DMS153 treated with DMSO at 0.1 percent for 48 hours (cell line): ENCODE results near the gene PCSK1N.
"Not testable (repeated sequence)": the region's sequence is repeated elsewhere in the genome, so short reads cannot be mapped to it uniquely, and the experiment has no call there.

Source experiments
- DNase-seq: peaks from one replicate; lab custom pipeline; 2025; ENCODE audit not compliant: unreplicated experiment; lab: John Stamatoyannopoulos, UW

Gene PCSK1N

GRCh38 chrX:48835524-48836329 lies at the start of gene PCSK1N:
Gene PCSK1N (minus strand): TSS chrX:48835610. CDS start chrX:48835532, 78 bp downstream.
- no peak for DNase-seq

GRCh38 chrX:48883729-48884128 lies 48.3 kb upstream of the PCSK1N start:
- no peak for DNase-seq

- DNase-seq: not testable (repeated sequence)
These were observed 41.5 kb upstream of the PCSK1N start for GRCh38 chrX:48876944-48877343.

- not testable (repeated sequence) for DNase-seq
These were observed 36.6 kb upstream of the PCSK1N start for GRCh38 chrX:48872017-48872416.

- no peak for DNase-seq
These were observed 28.8 kb upstream of the PCSK1N start for GRCh38 chrX:48864210-48864609.

- DNase-seq: no peak
These were observed 19.5 kb upstream of the PCSK1N start for GRCh38 chrX:48854898-48855297.

- not testable (repeated sequence) for DNase-seq
These were observed 18.9 kb upstream of the PCSK1N start for GRCh38 chrX:48854121-48854804.

GRCh38 chrX:48853494-48853893 lies 18.1 kb upstream of the PCSK1N start:
- DNase-seq: not testable (repeated sequence)

GRCh38 chrX:48852857-48853256 lies 17.4 kb upstream of the PCSK1N start:
- no peak for DNase-seq

- DNase-seq: no peak
These were observed 13.4 kb upstream of the PCSK1N start for GRCh38 chrX:48848847-48849246.

GRCh38 chrX:48839686-48840085 lies 4.3 kb upstream of the PCSK1N start:
- DNase-seq: no peak

GRCh38 chrX:48834383-48834709 lies 1.1 kb downstream of the PCSK1N start:
- no peak for DNase-seq

GRCh38 chrX:48833542-48834138 lies 1.8 kb downstream of the PCSK1N start:
- DNase-seq: no peak

- DNase-seq: no peak
These were observed 3.5 kb downstream of the PCSK1N start for GRCh38 chrX:48831909-48832291.

- no peak for DNase-seq
These were observed 4.1 kb downstream of the PCSK1N start for GRCh38 chrX:48831136-48831908.

GRCh38 chrX:48829016-48829735 lies 6.2 kb downstream of the PCSK1N start:
- DNase-seq: no peak

- no peak for DNase-seq
These were observed 7.8 kb downstream of the PCSK1N start for GRCh38 chrX:48827654-48827968.

- DNase-seq: no peak
These were observed 8.3 kb downstream of the PCSK1N start for GRCh38 chrX:48826876-48827653.

- DNase-seq: no peak
These were observed 9.1 kb downstream of the PCSK1N start, which contains the start of gene ERAS for GRCh38 chrX:48826135-48826875. Gene ERAS (plus strand): TSS chrX:48826513. CDS start chrX:48829124, 2,611 bp downstream.
